ENCODE results near the gene MID1.
"Not testable (repeated sequence)": the region's sequence is repeated elsewhere in the genome, so short reads cannot be mapped to it uniquely, and the experiment has no call there.

MID1 gene

GRCh38 chrX:10615931-10616774 is 4.2 kb downstream of the MID1 start:
- no peak for DNase-seq

- no peak for DNase-seq
Measured at GRCh38 chrX:10612215-10612614, 8.2 kb downstream of the MID1 start.

DNA sequence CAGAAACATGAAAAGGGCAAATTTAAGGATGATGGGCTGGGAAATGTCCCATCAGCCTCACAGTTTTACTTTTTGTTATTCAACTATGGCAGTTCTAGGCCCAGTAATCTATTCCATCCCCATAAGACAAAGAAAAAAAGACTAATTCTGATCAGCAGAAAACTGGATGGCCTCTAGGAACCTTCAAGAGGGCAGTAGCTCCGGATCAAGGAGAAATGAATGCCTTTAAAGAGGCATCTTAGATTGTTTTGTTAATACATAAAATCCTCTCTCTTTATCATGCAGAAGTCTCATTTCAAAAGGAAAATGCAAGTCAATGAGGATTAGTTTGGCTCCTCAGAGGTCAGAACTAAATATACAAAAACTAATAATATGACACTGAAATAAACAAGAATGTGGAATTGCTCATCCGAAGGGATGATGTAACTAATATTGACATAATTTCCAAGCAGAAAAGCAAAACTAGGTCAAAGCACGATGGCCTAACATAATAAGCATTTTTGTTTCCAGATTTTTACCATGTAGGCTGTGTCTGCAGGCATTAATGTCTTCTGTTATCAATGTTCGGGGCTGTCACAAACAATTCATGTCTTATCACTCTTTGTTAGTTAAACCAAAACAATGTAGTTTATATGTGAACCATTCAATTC is 8.8 kb downstream of the MID1 start:
- no peak for DNase-seq

GRCh38 chrX:10608099-10608498 is 12.3 kb downstream of the MID1 start:
- DNase-seq = no peak

GRCh38 chrX:10607233-10607632 is 13.2 kb downstream of the MID1 start:
- no peak for DNase-seq

GRCh38 chrX:10603612-10604011 is 16.8 kb downstream of the MID1 start:
- no peak for DNase-seq

DNA sequence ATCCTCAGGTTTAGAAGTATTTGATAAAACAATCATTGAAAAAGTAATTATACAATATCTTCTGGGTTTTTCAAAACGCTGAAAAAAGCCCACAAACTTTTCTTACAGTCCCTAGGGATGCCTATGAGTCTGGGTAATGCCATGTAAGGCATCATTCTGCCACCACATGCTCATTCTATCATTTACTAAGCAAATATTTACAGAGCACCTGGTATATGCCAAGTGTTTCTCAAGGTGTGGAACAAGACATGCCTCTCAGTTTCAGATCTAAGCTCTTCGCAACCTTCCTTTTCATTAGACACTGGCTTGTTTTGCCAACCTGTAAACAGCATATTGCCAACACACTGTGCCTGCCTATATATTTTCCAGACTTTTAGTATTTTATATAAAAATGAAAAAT is 17.7 kb downstream of the MID1 start:
- no peak for DNase-seq

- DNase-seq = no peak
Measured at GRCh38 chrX:10600479-10600878, 19.9 kb downstream of the MID1 start.

DNA sequence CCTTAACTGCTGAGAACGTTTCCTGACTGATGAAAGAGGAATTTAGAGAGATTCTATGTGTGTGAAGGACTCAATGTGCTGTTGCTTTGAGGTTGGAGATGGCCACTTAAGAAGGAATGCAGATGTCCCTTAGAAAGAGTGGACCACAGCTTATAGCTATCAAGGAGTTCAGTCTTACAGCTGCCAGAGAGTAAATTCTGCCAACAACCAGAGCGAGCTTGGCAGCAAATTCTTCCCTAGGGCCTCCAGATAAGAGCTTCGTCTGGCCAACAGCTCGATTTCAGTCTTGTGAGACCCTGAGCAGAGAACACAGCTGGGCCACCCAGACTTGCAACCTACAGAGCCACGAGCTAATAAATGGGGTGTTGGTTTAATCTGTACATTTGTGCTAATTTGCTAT is 21.8 kb downstream of the MID1 start:
- DNase-seq = no peak

GRCh38 chrX:10597871-10598270 is 22.5 kb downstream of the MID1 start:
- no peak for DNase-seq

DNA sequence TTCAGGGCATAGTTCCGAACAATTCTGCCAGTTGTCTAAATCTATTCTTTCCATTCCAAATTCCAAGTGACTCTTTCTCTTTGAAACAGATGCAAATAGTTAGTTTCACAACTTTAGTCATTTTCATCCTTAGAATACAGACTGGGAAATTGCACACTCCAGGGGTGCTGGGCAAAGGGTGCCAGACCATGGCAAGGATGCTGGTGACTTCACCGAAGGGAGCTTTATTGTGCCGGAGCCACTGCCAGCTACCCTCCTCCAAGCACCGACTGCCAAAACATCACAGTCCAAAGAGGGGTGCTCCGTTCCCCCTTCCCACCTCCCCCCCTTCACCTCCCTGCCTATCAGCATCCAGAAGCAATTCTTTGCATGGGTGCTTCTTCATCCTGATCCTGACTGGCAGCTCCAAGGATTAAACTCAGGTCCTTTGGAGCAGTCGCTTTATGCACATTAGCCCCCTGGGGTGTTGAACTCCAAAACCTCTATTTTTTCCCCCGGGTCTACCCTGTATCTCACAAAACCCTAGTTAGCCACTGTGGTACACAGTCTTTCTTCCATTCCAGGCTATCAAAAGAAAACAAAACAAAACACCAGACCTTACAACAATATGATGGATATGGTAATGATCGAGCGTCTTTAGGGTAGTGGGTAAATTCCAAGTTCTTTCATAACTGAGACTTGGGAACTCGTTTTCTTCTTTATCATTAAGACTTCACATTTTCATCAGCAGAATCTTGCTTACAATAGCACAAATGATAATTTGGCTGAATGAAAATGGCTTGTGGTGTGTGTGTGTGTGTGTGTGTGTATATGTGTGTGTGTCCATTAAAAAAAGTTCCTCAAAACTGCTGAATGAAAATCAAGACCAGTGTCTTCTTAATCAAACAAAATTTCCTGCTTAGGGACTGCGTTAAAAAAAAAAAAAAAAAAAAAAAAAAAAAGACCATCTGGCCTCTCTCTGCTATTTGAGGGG is 28.7 kb downstream of the MID1 start:
- DNase-seq = no peak

GRCh38 chrX:10589787-10590186 is 30.6 kb downstream of the MID1 start:
- not testable (repeated sequence) for DNase-seq

DNA sequence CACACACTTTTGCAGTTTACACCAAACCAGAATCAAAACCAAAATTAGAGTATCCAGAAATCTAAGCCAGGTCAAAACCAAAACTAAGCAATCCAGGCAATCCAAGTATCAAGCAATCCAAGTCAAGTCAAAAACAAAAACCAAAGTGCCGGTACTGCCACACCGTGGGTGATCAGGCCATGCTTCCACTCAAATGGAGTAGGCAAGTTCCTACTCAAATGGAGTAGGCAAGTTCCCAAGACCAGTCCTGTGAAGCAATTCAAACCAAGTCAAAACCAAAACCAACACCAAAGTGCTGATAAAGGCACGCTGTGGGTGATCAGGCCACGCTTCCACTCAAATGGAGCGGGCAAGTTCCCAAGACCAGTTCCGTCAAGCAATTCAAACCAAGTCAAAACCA is 31.3 kb downstream of the MID1 start:
- DNase-seq = no peak

DNA sequence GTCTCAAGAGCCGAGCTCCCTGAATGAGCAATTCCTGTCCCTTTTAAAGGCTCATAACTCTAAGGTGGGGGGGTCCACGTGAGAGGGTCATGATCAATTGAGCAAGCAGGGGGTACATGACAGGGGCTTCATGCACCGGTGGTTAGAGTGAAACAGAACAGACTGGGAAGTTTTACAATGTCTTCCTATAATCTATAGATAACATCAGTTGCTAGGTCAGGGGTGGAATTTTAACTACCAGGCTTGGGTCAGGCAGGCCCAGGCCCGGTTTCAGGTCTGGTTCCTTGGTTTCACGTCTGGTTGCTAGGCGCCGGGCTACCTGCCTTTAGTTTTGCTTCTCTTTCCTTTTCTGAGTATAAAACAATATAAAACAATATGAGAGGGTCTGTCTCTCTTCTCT is 35.5 kb downstream of the MID1 start:
- DNase-seq = not testable (repeated sequence)

DNA sequence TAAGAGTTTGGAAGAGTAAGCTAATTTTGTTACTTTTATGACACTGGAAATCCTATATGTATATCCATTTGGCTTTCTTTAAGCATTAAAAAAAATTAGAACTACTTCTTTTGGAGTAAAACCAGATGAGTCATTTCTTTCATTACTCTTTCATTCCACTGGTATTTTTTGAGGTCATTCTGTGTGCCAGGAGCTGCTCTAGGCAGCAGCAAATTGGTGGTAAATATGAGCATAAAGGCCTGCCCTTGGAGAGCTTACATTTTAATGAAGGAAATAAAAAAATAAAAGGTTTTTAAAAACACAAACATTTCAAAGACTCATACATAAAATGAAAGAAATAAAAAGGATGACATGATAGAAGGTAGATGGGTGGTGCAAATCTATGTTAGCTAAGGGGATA is 37.4 kb downstream of the MID1 start:
- DNase-seq = no peak

DNA sequence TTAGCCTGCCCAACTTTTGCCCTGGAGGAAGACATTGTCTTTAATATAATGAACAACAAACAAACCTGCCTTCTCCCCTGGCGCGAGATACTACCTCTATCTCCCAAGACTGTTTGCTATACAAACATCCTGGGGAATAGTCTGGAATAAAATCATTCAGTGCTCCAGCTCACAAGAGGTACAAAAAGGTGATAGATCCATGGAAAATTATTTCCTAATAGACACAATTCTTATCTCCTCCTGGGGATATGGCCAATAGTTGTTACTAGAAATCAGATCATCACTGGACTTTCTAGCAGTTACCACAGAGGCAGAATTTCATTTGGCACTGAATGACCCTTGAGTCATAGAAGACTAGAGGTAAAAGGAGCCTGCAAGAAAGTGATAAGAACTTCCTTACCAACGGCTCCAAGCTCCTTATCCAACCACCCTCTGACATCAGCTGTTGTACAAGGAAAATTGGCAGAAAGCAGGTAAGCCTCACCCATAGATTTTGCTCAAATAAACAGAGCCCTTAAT is 38.1 kb downstream of the MID1 start:
- DNase-seq = no peak

DNA sequence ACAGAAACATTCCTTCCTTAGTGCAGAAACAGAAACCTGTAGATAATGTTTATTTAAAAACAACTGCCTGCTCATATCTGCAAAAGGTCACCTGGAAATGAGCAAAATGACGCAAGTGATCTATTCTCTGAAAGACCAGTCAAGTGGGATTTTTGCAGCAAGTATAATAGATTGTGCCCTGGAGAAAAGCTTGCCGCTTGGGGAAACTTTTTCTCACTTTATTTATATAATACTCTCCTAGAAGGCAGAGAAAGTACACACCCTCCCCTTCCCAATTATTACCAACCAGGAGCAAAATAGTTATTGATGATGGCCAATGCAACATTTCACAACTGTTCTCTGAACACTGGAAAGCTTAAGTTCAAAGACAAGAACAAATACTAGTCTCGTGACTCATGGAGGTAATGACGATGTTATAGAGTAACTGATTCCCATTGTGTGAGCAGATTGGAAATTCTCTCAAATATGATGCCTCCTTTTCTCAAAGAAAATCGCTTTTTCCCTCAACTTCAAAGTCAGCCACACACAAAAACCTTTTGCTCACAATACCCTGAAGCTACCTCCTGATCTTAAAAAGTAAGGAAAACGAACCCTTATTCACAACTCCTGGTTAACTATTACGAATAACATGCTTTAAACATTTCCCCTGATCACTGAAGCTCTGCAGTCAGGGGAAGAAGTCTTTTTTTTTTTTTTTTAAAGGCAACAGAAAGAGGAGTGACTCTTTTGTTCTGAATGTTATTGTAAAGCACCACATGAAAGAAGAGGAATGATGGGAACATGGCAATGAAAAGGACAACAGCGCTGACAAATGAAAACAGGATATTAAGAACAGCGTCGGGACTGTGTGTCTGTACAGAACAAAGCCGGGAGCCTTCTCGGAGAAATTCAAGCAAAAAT is 41.0 kb downstream of the MID1 start:
- DNase-seq = no peak

DNA sequence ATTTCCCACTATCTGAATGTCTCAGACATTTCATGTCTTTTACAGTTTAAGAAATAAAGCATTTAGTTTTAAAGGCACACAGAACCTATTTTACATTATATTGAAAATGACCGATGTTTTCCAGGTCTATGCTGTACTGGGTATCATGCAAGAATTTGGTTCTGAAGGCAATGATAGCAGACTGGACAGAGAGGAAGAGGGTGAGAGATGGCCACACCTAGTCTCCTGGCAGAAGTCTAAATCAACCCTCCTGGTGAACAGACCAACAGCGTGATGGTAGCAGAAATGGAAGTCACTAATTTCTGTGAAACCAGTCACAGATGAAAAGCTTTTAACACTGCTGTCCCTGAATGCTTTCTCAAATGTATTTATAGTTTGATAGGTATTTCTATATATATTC is 41.9 kb downstream of the MID1 start:
- DNase-seq = no peak

- no peak for DNase-seq
Measured at GRCh38 chrX:10577853-10578252, 42.5 kb downstream of the MID1 start.

DNA sequence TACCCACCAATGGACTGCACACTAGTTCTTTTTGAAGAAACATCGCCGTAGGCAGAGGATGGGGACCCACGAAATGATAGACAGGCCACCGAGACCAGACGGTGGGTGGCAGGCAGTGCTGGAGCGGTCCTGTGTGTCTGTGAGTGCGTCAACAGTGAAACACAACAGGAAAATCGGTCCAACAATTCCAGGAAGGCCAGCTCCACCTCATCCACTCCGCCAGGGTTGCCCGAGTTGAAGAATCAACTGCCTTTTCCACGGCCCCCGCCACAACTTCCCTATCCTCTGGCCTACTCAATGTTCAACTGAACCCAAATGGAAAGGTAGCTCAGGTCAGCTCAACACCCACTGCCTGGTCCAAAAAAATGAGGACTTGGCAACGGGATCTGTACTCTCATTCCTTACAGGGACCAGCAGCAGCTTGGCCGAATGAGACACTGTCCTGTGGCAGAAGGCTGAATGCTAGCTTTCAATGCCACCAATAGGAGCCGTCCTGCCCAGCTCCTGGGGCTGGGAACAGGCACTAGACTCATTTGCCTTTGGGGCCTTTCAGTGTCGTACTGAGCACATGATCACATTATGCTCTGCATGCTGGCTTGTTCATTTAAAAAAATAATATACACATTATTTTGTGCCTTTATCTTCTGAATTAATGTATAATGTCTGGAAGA is 43.5 kb downstream of the MID1 start:
- no peak for DNase-seq

GRCh38 chrX:10576186-10576585 is 44.2 kb downstream of the MID1 start:
- no peak for DNase-seq

DNA sequence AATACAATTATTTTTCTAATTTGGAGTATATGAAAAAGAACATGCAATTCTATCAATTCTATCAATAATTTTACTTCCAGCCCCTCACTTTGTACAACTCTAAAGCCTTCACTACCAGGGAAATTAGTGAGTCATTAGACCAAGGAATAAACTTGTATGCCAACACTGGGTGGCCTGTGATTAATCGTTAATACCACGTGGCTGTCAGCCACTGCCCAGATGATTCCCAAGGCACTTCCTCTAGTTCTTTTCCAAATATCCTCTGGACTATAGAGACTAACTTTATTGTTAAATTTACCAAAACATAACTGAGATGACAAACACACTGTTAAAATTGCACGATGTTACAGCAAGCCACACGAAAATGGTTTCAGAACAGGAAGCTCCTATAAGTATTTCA is 45.7 kb downstream of the MID1 start:
- DNase-seq = no peak
